Psoas muscle (tissue), 8 donors: Measurements from ENCODE around the gene BCL11B. TPM values are rescaled to one million over a fixed set of nuclear protein-coding genes. Genes with fewer than 3 reads are reported as not detected.
"Not testable (repeated sequence)": the region's sequence is repeated elsewhere in the genome, so short reads cannot be mapped to it uniquely, and the experiment has no call there.

Source experiments
- ATAC-seq, 4 donors: fragments of 200-7000 bp; cut with Tn5 transposase; one replicate each; pipeline ENCODE4 v1.9.1; 2020; ENCODE audit warnings: moderate library complexity in 3 of 4, mild to moderate bottlenecking in 2 of 4
- DNase-seq, 2 donors: peaks; one replicate each; pipeline ENCODE4 v3.0.0-alpha.2; 2020
- H3K27ac ChIP-seq: fragments of 200-600 bp; one replicate; pipeline ENCODE4 v1.8.0; 2022
- H3K27me3 ChIP-seq, 3 donors: fragments of 200-600 bp in 1 of 3; one replicate each; pipeline versions ENCODE4 v1.6.1 to v1.8.0; 2013 to 2022; ENCODE audit warnings: low read length in 2 of 3, mild to moderate bottlenecking in 2 of 3, moderate library complexity in 1 of 3; ENCODE audit not compliant: insufficient read depth in 3 of 3
- H3K36me3 ChIP-seq, 2 donors: fragments of 200-600 bp in 1 of 2; one replicate each; pipeline versions ENCODE4 v1.6.1 to v1.8.0; 2013 to 2022; ENCODE audit warnings: low read depth in 1 of 2, mild to moderate bottlenecking in 1 of 2, moderate library complexity in 1 of 2; ENCODE audit not compliant: insufficient read depth in 1 of 2
- H3K4me1 ChIP-seq: fragments of 200-600 bp; one replicate; pipeline ENCODE4 v1.8.0; 2022
- H3K4me3 ChIP-seq: fragments of 200-600 bp; one replicate; pipeline ENCODE4 v1.8.0; 2022; ENCODE audit warnings: mild to moderate bottlenecking
- H3K9me3 ChIP-seq: fragments of 200-600 bp; one replicate; pipeline ENCODE4 v1.8.0; 2022
- CTCF ChIP-seq: fragments of 200-600 bp; IDR thresholded peaks from one replicate; pipeline ENCODE4 v1.8.0; 2022; ENCODE audit warnings: antibody characterized with exemption
- WGBS, 3 donors: extraction: QIAGEN DNeasy Blood & Tissue Kit; methylation state at CpG; one replicate each; pipeline versions ENCODE4 v1.1.6 to v1.1.7; 2013; 5-methylcytosine and 5-hydroxymethylcytosine counted together
- intact Hi-C, 2 donors: fragments of 100-400 bp; cut with DNase I; formaldehyde crosslinking; loops; one replicate each; pipeline versions ENCODE4 v1.11.0 to v1.14.2; 2022
- polyA plus RNA-seq, 3 donors: library from polyadenylated mRNA; stranded (reverse); fragments of 200-250 nt; gene quantifications; one replicate each; pipeline ENCODE4 v1.2.3, GENCODE V29; 2013
- total RNA-seq, 4 donors: library from RNA; stranded (reverse); fragmentation: NEBNext Ultra II Directional in 2 of 4; extraction: Animal tissue kit (Norgen Biotek cat#: 25700) in 2 of 4; gene quantifications; one replicate each; pipeline versions ENCODE4 v1.2.1 to v1.2.4, GENCODE V29; 2021 to 2023
- donor health status: healthy with polysubstance abuse.
- donor health status: DM: no; HTN: no; CAD: no; lungs with moderate emphysema.
- donor health status: Bipolar disorder and iron deficiency.
- donor health status: healthy.
- donor health status: DM: yes; HTN: yes; CAD: no.
- donor health status: DM: no; HTN: no; CAD: no.
- donor health status: DM: no; HTN: no; CAD: no.
- donor health status: DM: yes; HTN: yes; CAD: no.

Gene BCL11B
- total and polyA plus RNA-seq, 7 donors = 0.01 to 0.34 (median 0.15) TPM; not detected in 2

GRCh38 chr14:99229654-99230207 is 42.3 kb downstream of the BCL11B start:
- intact Hi-C loops = no loop called here
- ATAC-seq = peak; percentile 47 to 89 (median 76)
- no peak for DNase-seq
- peaks cover 0 to 12% (median 4%) of the 10 kb centered on the region in 3 donors for H3K27me3 ChIP-seq
- no peaks in the 10 kb centered on the region for H3K36me3 ChIP-seq
- H3K4me1 ChIP-seq = no peaks in the 10 kb centered on the region
- H3K4me3 ChIP-seq = peak overlapping the region; percentile 22
- H3K9me3 ChIP-seq = peaks cover 5% of the 10 kb centered on the region
- peak overlapping the region; percentile 23 for H3K27ac ChIP-seq
- 7 to 11% (median 8%) methylated on average over 10 of the region's 10 CpGs for WGBS, 3 donors
- TF ChIP-seq CTCF = no peak

- H3K36me3 ChIP-seq, intact Hi-C loops, H3K4me1 ChIP-seq, H3K27me3 ChIP-seq, H3K27ac ChIP-seq, ATAC-seq, H3K4me3 ChIP-seq, H3K9me3 ChIP-seq, DNase-seq: not testable (repeated sequence)
- 85 to 94% (median 91%) methylated on average over 4 of the region's 4 CpGs for WGBS, 3 donors
Measured at GRCh38 chr14:99228760-99229159, 43.2 kb downstream of the BCL11B start.

GRCh38 chr14:99226687-99227086 is 45.3 kb downstream of the BCL11B start:
- Histone ChIP-seq H3K27me3 (peaks cover 0 to 6% (median 0%) of the 10 kb centered on the region in 3 donors), H3K9me3 (no peaks in the 10 kb centered on the region), H3K4me3 (no peak overlapping the region), H3K27ac (no peak overlapping the region), H3K36me3 (no peaks in the 10 kb centered on the region), H3K4me1 (no peaks in the 10 kb centered on the region)
- TF ChIP-seq CTCF = no peak
- intact Hi-C loops = no loop called here
- DNase-seq (no peak), ATAC-seq (no peak)
- WGBS, 3 donors = 92 to 95% (median 95%) methylated on average over 4 of the region's 4 CpGs

- peaks cover 0 to 6% (median 0%) of the 10 kb centered on the region in 3 donors for H3K27me3 ChIP-seq
- DNase-seq (no peak), ATAC-seq (no peak)
- no peak overlapping the region for H3K27ac ChIP-seq
- H3K4me1 ChIP-seq = no peaks in the 10 kb centered on the region
- no peaks in the 10 kb centered on the region for H3K36me3 ChIP-seq
- H3K4me3 ChIP-seq = no peak overlapping the region
- TF ChIP-seq CTCF = no peak
- WGBS, 3 donors = 41 to 57% (median 56%) methylated on average over 13 of the region's 13 CpGs
- H3K9me3 ChIP-seq = no peaks in the 10 kb centered on the region
- intact Hi-C loops = no loop called here
Measured at GRCh38 chr14:99225436-99226203, 46.4 kb downstream of the BCL11B start.

- 79 to 81% (median 81%) methylated on average over 3 of the region's 3 CpGs for WGBS, 3 donors
- Histone ChIP-seq H3K36me3 (no peaks in the 10 kb centered on the region), H3K4me1 (no peaks in the 10 kb centered on the region), H3K4me3 (no peak overlapping the region), H3K9me3 (no peaks in the 10 kb centered on the region), H3K27me3 (peaks cover 0 to 6% (median 0%) of the 10 kb centered on the region in 3 donors), H3K27ac (no peak overlapping the region)
- intact Hi-C loops = no loop called here
- DNase-seq (no peak), ATAC-seq (no peak)
- no peak for TF ChIP-seq CTCF
Measured at GRCh38 chr14:99224948-99225347, 47.0 kb downstream of the BCL11B start.
